MM.1S (cell line): ENCODE measurements around the gene GRIK2.

Source experiments
- DNase-seq: peaks from one replicate; pipeline ENCODE4 v3.0.0-alpha.2; 2015
- H2AFZ ChIP-seq: fragments of 300-600 bp; sonication (generic); 2 replicates; pipeline ENCODE4 v1.6.0; 2016; ENCODE audit warnings: antibody characterized with exemption, low read length
- H3F3A ChIP-seq: fragments of 300-600 bp; sonication (generic); 2 replicates; pipeline ENCODE4 v1.6.1; 2016; ENCODE audit warnings: mild to moderate bottlenecking, antibody characterized with exemption, low read length, moderate library complexity, mixed read lengths; ENCODE audit not compliant: insufficient read depth
- H3K27ac ChIP-seq: fragments of 300-600 bp; sonication (generic); 2 replicates; pipeline ENCODE4 v1.5.1; 2016; ENCODE audit warnings: mild to moderate bottlenecking, low read length
- H3K27me3 ChIP-seq: fragments of 300-600 bp; sonication (generic); replicated peaks from 2 replicates; pipeline ENCODE4 v1.6.0; 2016; ENCODE audit warnings: low read length; ENCODE audit not compliant: insufficient read depth
- H3K36me3 ChIP-seq: fragments of 300-600 bp; sonication (generic); replicated peaks from 2 replicates; pipeline ENCODE4 v1.6.1; 2016; ENCODE audit warnings: mild to moderate bottlenecking, low read length, mixed read lengths; ENCODE audit not compliant: insufficient read depth
- H3K4me1 ChIP-seq: fragments of 300-600 bp; sonication (generic); 2 replicates; pipeline ENCODE4 v1.6.1; 2016; ENCODE audit warnings: low read length, mixed read lengths
- H3K4me2 ChIP-seq: fragments of 300-600 bp; sonication (generic); 2 replicates; pipeline ENCODE4 v1.6.0; 2016; ENCODE audit warnings: low read depth, low read length
- H3K4me3 ChIP-seq: fragments of 300-600 bp; sonication (generic); 2 replicates; pipeline ENCODE4 v1.5.1; 2016; ENCODE audit warnings: low read length, mixed read lengths
- H3K79me2 ChIP-seq: fragments of 300-600 bp; sonication (generic); 2 replicates; pipeline ENCODE4 v1.6.1; 2016; ENCODE audit warnings: mixed run types, low read length, mixed read lengths
- H3K9ac ChIP-seq: fragments of 300-600 bp; sonication (generic); 2 replicates; pipeline ENCODE4 v1.6.1; 2016; ENCODE audit warnings: low read length, mixed read lengths
- H3K9me2 ChIP-seq: fragments of 300-600 bp; sonication (generic); replicated peaks from 2 replicates; pipeline ENCODE4 v1.6.1; 2016; ENCODE audit warnings: mild to moderate bottlenecking, low read length, mixed read lengths; ENCODE audit not compliant: insufficient read depth
- H3K9me3 ChIP-seq: fragments of 300-600 bp; sonication (generic); replicated peaks from 2 replicates; pipeline ENCODE4 v1.6.1; 2016; ENCODE audit warnings: mild to moderate bottlenecking, low read length, mixed read lengths; ENCODE audit not compliant: insufficient read depth
- H4K20me1 ChIP-seq: fragments of 300-600 bp; sonication (generic); 2 replicates; pipeline ENCODE4 v1.6.1; 2016; ENCODE audit warnings: mild to moderate bottlenecking, low read length, moderate library complexity, mixed read lengths; ENCODE audit not compliant: insufficient read depth
- CTCF ChIP-seq: fragments of 300-600 bp; sonication (generic); IDR thresholded peaks from 2 replicates; pipeline ENCODE4 v1.5.1; 2016; ENCODE audit warnings: antibody characterized with exemption, low read length, mixed read lengths
- EZH2 ChIP-seq: fragments of 300-600 bp; sonication (generic); optimal IDR thresholded peaks from 2 replicates; pipeline ENCODE3; 2017; ENCODE audit warnings: low read depth, mild to moderate bottlenecking, antibody characterized with exemption, low read length, mixed read lengths
- EZH2phosphoT487 ChIP-seq: fragments of 300-600 bp; sonication (generic); IDR thresholded peaks from 2 replicates; pipeline ENCODE4 v1.6.1; 2018; ENCODE audit warnings: antibody characterized with exemption, low read length

GRIK2 gene

GRCh38 chr6:101994521-101994920, 601.0 kb downstream of the GRIK2 start:
- no peak overlapping the region for H3K27ac ChIP-seq

DNA sequence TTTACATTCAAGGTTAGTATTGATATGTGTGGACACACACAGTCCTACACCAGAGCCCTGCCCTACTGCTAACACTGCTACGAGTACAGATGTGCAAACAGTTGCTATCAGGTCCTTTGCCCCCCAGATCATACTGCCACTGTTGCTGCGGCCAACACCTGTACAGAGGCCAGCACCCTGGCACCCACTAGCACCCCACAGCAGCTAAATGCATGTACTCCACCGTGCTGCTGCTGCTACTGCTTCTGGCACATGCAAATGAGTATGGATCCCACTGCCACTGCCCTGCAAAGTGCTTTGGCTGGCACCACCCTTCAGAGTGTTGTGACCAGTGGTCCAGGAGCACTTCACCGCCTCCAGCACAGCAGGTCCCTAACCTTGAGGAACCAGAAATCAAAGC, 621.9 kb downstream of the GRIK2 start:
- Histone ChIP-seq H2AFZ (no peak overlapping the region), H3K9ac (no peak overlapping the region), H4K20me1 (no peaks in the 10 kb centered on the region), H3K4me2 (no peak overlapping the region), H3K4me1 (no peaks in the 10 kb centered on the region), H3K79me2 (no peaks in the 10 kb centered on the region), H3K9me2 (no peaks in the 10 kb centered on the region), H3K27me3 (no peaks in the 10 kb centered on the region), H3K27ac (no peak overlapping the region), H3K9me3 (no peaks in the 10 kb centered on the region), H3K36me3 (no peaks in the 10 kb centered on the region), H3K4me3 (no peak overlapping the region), H3F3A (no peaks in the 10 kb centered on the region)
- no peak for DNase-seq
- TF ChIP-seq EZH2phosphoT487 (no peak), EZH2 (no peak), CTCF (no peak)

More at GRCh38 chr6:101994521-101994920, 601.0 kb downstream of the GRIK2 start:
- Histone ChIP-seq H3K9me3 (no peaks in the 10 kb centered on the region), H3K4me3 (no peak overlapping the region), H3K79me2 (no peaks in the 10 kb centered on the region), H4K20me1 (no peaks in the 10 kb centered on the region), H3K4me2 (no peak overlapping the region), H3K36me3 (no peaks in the 10 kb centered on the region), H3K4me1 (no peaks in the 10 kb centered on the region), H2AFZ (no peak overlapping the region), H3K9ac (no peak overlapping the region), H3K9me2 (no peaks in the 10 kb centered on the region), H3K27me3 (no peaks in the 10 kb centered on the region), H3F3A (no peaks in the 10 kb centered on the region)
- DNase-seq = no peak
- TF ChIP-seq CTCF (no peak), EZH2phosphoT487 (no peak), EZH2 (no peak)

DNA sequence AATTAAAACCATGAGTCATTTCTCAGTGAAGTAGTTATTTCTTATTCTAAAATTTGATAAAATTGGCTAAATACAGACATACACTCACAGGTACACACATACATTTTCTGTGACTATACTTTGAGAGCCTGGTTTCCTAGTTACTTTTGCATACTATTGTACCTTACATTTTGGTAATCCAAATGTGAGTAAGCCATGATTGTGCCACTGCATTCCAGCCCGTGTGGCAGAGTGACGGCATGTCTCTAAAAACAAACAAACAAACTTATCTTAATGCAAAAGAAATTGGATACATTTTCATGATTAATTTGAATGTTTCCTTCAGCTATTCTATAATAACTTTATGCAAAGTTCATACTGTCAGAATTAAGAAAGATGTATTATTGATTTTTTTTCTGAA, 628.8 kb downstream of the GRIK2 start:
- H4K20me1 ChIP-seq = no peaks in the 10 kb centered on the region
- H2AFZ ChIP-seq = no peak overlapping the region
- H3K36me3 ChIP-seq = no peaks in the 10 kb centered on the region
- H3K4me3 ChIP-seq = no peak overlapping the region
- TF ChIP-seq EZH2phosphoT487 (no peak), EZH2 (no peak), CTCF (no peak)
- no peak overlapping the region for H3K27ac ChIP-seq
- H3K4me1 ChIP-seq = no peaks in the 10 kb centered on the region
- no peaks in the 10 kb centered on the region for H3F3A ChIP-seq
- no peak overlapping the region for H3K9ac ChIP-seq
- no peak for DNase-seq
- no peaks in the 10 kb centered on the region for H3K9me3 ChIP-seq
- no peaks in the 10 kb centered on the region for H3K9me2 ChIP-seq
- no peak overlapping the region for H3K4me2 ChIP-seq
- H3K27me3 ChIP-seq = no peaks in the 10 kb centered on the region
- H3K79me2 ChIP-seq = no peaks in the 10 kb centered on the region
